ENCODE measurements around the gene TERT.

Gene TERT

GRCh38 chr5:1318659-1319251 is 23.9 kb upstream of the TERT start:
- DNase-seq (ENCODE audit: low read depth in 3 of 3) = no peak

DNA sequence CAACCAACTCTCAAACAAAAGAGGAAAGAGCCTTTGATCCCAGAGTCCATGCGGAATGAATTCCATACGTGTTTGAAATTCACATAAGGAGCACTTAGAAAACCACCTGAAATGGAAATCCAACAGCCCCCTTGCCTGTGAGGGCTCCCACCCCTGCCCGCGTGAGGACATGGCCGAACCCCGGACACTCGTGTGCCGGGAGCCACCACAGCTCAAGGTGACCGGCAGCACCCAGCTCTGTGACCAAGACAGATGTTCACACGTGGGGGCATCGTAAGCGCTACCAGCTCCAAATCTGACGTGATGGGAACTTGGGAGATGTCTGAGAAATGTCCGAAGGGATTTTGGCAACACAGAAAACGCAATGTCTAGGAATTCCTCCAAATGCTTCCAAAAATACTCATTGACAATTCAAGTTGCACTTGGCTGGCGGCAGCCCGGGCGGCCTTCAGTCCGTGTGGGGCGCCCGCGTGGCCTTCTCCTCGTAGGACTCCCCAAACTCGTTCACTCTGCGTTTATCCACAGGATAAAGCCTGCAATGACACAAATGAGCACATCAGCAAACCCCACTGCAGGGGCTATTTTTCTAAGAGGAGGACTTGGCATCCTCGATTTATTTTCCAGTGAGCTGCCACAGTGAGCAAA is 23.2 kb upstream of the TERT start:
- DNase-seq (ENCODE audit: low read depth in 3 of 3) = no peak

- DNase-seq (ENCODE audit: low read depth in 3 of 3) = no peak
Observed at GRCh38 chr5:1316588-1317340, 21.9 kb upstream of the TERT start.

- DNase-seq (ENCODE audit: low read depth in 3 of 3) = no peak
Observed at GRCh38 chr5:1315709-1316587, 21.1 kb upstream of the TERT start.

- no peak for DNase-seq (ENCODE audit: low read depth in 3 of 3)
Observed at GRCh38 chr5:1315018-1315708, 20.3 kb upstream of the TERT start.

GRCh38 chr5:1314564-1314982 is 19.7 kb upstream of the TERT start:
- DNase-seq (ENCODE audit: low read depth in 3 of 3) = no peak

- DNase-seq (ENCODE audit: low read depth in 3 of 3) = no peak
Observed at GRCh38 chr5:1312993-1313833, 18.3 kb upstream of the TERT start.

- no peak for DNase-seq (ENCODE audit: low read depth in 3 of 3)
Observed at GRCh38 chr5:1312206-1312605, 17.3 kb upstream of the TERT start.

GRCh38 chr5:1311439-1312055 is 16.7 kb upstream of the TERT start:
- DNase-seq (ENCODE audit: low read depth in 3 of 3) = no peak

DNA sequence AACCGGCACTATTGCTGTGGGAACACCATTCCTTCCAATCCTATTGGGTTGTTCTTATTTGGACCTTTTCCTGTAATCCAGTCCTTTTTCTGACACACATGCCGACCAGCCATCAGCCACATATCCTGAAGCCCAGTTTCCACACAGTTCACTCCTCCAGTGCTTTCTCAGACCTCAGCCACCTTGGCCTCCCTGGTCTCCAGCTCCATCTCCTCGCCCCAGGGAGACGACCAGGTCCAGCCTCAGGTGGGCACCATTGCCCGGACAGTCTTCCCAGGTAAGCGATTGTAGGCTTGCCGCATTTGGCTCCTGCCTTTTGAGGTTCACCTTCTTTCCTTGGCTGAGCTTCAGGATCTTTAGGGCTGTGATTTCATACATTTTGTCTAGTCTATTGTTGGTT is 15.2 kb upstream of the TERT start:
- no peak for DNase-seq (ENCODE audit: low read depth in 3 of 3)

DNA sequence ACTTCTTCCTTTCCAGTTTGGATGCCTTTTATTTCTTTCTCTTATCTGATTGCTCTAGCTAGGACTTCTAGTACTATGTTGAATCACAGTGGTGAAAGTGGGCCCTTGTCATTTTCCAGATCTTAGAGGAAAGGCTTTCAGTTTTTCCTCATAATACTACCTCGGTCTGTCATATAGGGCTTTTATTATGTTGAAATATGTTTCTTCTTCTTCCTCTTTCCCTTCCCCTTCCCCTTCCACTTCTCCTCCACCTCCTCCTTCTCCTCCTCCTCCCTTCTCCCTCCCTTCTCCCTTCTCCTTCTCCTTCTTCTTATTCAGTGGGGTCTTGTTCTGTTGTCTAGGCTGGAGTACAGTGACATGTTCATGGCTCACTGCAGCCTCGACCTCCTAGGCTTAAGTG is 9.2 kb upstream of the TERT start:
- DNase-seq (ENCODE audit: low read depth in 3 of 3) = no peak

GRCh38 chr5:1302258-1302657 is 7.4 kb upstream of the TERT start:
- DNase-seq (ENCODE audit: low read depth in 3 of 3) = no peak

DNA sequence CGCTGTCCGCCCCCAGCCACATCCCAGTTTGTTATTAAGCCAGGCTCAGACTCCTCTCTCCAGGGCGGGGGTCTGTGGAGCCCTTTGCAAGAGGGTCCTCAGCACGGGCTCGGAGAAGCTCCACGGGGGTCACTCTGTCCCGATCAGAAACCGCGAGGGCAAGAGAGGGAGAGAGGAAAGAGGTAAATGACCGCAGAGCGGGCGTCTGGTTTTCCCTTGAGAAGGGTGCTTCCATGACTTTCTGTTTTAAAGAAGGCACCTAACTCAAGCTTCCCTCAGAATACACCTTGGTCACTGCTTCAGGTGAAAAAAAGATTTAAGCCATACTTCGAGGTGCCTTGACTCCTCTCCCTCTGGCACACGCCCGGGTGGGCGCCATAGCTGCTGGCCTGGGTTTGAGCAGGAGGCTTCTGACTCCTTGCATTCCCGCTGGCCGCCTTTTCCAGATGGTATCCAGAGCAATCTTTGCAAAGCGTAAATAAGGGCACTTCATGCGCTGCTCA is 5.8 kb upstream of the TERT start:
- no peak for DNase-seq (ENCODE audit: low read depth in 3 of 3)

DNA sequence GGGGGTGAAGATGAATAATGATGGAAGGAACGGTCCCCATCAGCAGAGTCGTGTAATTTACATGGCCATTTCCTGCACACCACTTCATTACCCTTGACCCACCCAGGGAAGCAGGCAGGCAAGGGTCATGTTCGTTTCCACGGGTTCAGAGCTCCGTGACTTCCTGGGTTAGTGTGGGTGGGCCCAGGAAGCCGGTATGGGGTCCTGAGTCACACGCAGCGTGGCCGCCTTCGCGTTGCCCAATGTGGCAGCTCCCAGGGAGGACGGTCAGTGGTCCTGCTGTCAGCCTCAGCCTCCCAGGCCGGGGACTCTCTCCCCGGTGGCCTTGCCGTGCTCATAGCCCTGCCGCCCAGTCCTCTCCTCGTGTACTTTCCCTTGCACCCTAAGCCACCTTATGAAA is 5.1 kb upstream of the TERT start:
- DNase-seq (ENCODE audit: low read depth in 3 of 3) = no peak

DNA sequence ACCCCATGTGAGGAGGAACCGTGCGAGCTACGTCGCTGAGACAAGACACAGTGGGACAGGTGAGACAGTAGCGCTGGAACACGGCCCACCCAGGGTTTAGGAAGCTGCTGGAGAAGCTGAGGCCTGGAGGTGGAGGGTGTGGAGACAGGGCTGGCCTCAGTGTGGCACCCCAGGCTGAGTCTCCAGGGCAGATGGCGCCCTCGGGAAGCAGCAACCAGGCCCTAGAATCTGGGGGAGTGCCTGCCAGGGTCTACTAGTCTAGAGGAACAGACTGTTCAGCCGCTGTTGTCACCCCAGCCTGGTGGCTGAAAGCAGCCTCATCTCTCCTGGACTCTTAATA is 4.6 kb upstream of the TERT start:
- DNase-seq (ENCODE audit: low read depth in 3 of 3) = no peak

- DNase-seq (ENCODE audit: low read depth in 3 of 3) = no peak
Observed at GRCh38 chr5:1298723-1299510, 4.0 kb upstream of the TERT start.

DNA sequence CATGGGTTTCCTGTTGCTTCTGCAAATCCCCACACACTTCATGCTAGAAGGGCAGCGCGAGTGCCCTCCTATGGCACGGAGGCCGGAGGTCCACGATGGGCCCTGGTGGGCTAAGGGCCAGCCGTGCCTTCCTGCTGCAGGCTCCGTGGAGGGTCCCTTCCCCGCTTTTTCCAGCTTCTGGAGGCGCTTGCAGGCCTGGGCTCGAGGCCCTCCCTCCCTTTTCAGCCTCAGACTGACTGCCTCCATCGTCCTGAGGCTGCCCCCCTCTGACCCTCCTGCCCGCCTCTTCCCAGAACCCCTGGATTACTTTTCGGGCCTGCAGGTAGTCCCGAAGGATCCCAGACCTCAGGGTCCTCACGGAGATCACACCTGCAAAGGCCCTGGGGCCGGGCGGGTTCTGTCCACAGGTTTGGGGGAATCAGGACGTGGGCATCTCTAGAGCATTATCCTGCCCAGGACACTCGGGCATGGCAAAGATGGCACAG is 3.2 kb upstream of the TERT start:
- no peak for DNase-seq (ENCODE audit: low read depth in 3 of 3)

DNA sequence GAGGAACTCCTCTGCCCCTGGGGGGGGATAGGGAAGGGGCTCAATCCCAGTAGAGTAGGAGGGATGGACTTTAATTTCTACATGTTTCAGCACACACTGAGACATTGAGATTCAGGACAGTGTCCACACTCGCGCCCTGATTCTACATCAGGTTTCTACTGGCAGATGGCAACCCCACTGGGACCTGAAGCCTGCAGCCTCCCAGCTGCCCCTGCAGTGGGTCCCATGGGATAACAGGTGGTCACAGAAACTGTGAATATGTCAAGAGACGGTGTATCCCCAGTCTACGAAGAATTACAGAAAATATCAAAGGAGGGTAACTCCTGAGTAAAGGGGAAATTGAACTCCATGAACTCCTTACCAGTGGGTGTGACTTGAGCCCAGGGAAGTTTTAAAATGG is 2.4 kb upstream of the TERT start:
- DNase-seq (ENCODE audit: low read depth in 3 of 3) = no peak

DNA sequence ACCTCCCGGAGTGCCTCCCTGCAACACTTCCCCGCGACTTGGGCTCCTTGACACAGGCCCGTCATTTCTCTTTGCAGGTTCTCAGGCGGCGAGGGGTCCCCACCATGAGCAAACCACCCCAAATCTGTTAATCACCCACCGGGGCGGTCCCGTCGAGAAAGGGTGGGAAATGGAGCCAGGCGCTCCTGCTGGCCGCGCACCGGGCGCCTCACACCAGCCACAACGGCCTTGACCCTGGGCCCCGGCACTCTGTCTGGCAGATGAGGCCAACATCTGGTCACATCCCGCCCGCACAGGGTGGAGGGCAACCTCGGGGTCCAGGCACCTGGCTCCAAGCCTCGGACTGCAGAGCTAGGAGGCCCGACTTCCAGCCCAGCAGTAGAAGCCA is 776 bp upstream of the TERT start:
- DNase-seq (ENCODE audit: low read depth in 3 of 3) = no peak

All from stimulated activated CD4-positive, alpha-beta T cell treated with anti-CD3 and anti-CD28 coated beads, TNF-alpha, amount 100 ng/mL, for 4 hours (primary cell).